Hindlimb muscle (tissue), 1 donor: ENCODE measurements around the gene KRTAP5-6. TPM values are rescaled to one million over a fixed set of nuclear protein-coding genes. Genes with fewer than 3 reads are reported as not detected.

Source experiments
- DNase-seq: peaks from one replicate; pipeline ENCODE4 v3.0.0-alpha.2; 2013
- polyA plus RNA-seq: library from polyadenylated mRNA; unstranded; fragments of 120-200 nt; gene quantifications from one replicate; pipeline ENCODE4 v1.2.1, GENCODE V29; 2013; ENCODE audit not compliant: insufficient read length

The KRTAP5-6 gene
- polyA plus RNA-seq, 1 donor, result 0.49 TPM

- no peak for DNase-seq
These were observed 6.2 kb downstream of the KRTAP5-6 start for GRCh38 chr11:1703146-1703545.

- no peak for DNase-seq
These were observed 8.4 kb downstream of the KRTAP5-6 start for GRCh38 chr11:1705126-1706052.

- no peak for DNase-seq
These were observed 9.8 kb downstream of the KRTAP5-6 start for GRCh38 chr11:1706634-1707400.

GRCh38 chr11:1707751-1708150 is 10.8 kb downstream of the KRTAP5-6 start:
- no peak for DNase-seq

- DNase-seq, result no peak
These were observed 11.7 kb downstream of the KRTAP5-6 start for GRCh38 chr11:1708716-1709115.

- DNase-seq, result no peak
These were observed 18.2 kb downstream of the KRTAP5-6 start for GRCh38 chr11:1714908-1715885.

GRCh38 chr11:1717745-1718144 is 20.8 kb downstream of the KRTAP5-6 start:
- no peak for DNase-seq

- DNase-seq, result no peak
These were observed 21.3 kb downstream of the KRTAP5-6 start for GRCh38 chr11:1718326-1718725.

GRCh38 chr11:1719781-1720180 is 22.8 kb downstream of the KRTAP5-6 start:
- DNase-seq, result no peak

- DNase-seq, result no peak
These were observed 30.2 kb downstream of the KRTAP5-6 start for GRCh38 chr11:1727096-1727690.

- DNase-seq, result no peak
These were observed 30.9 kb downstream of the KRTAP5-6 start for GRCh38 chr11:1727861-1728260.

GRCh38 chr11:1728301-1728700 is 31.3 kb downstream of the KRTAP5-6 start:
- no peak for DNase-seq

- no peak for DNase-seq
These were observed 32.1 kb downstream of the KRTAP5-6 start for GRCh38 chr11:1728931-1729691.

GRCh38 chr11:1729692-1730011 is 32.7 kb downstream of the KRTAP5-6 start:
- no peak for DNase-seq

GRCh38 chr11:1730059-1730629 is 33.1 kb downstream of the KRTAP5-6 start:
- DNase-seq, result no peak

GRCh38 chr11:1731451-1732059 is 34.6 kb downstream of the KRTAP5-6 start:
- DNase-seq, result no peak

GRCh38 chr11:1732418-1733008 is 35.5 kb downstream of the KRTAP5-6 start:
- DNase-seq, result no peak

GRCh38 chr11:1733009-1733715 is 36.2 kb downstream of the KRTAP5-6 start:
- no peak for DNase-seq
